ENCODE data around the gene SEMA7A.

- TF ChIP-seq GATA2 (IDR thresholded peaks at IDR 0.05; ENCODE audit: low read depth, low read length) (no peak), GATA3 (IDR thresholded peaks at IDR 0.05; ENCODE audit: low read depth, low read length) (no peak)
These were observed 54.9 kb downstream of the SEMA7A start for GRCh38 chr15:74378848-74379247.
